ENCODE data around the gene AUTS2. TPM values are rescaled to one million over a fixed set of nuclear protein-coding genes. Genes with fewer than 3 reads are reported as not detected.

Gene AUTS2
- total and polyA plus RNA-seq, 2 experiments from 2014 or later = 32.0 to 91.0 TPM

- TF ChIP-seq, protein P1, sequence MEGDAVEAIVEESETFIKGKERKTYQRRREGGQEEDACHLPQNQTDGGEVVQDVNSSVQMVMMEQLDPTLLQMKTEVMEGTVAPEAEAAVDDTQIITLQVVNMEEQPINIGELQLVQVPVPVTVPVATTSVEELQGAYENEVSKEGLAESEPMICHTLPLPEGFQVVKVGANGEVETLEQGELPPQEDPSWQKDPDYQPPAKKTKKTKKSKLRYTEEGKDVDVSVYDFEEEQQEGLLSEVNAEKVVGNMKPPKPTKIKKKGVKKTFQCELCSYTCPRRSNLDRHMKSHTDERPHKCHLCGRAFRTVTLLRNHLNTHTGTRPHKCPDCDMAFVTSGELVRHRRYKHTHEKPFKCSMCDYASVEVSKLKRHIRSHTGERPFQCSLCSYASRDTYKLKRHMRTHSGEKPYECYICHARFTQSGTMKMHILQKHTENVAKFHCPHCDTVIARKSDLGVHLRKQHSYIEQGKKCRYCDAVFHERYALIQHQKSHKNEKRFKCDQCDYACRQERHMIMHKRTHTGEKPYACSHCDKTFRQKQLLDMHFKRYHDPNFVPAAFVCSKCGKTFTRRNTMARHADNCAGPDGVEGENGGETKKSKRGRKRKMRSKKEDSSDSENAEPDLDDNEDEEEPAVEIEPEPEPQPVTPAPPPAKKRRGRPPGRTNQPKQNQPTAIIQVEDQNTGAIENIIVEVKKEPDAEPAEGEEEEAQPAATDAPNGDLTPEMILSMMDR (conservative IDR thresholded peaks at IDR 0.05; ENCODE audit: low read depth in 2 of 2) = no peak
- no peak for TF ChIP-seq NANOG (IDR thresholded peaks at IDR 0.05; ENCODE audit: borderline replicate concordance)
- TF ChIP-seq ETS1 (IDR thresholded peaks at IDR 0.05) = no peak
These were observed 336.0 kb downstream of the AUTS2 start (continued) for GRCh38 chr7:69934144-69934903.

DNA sequence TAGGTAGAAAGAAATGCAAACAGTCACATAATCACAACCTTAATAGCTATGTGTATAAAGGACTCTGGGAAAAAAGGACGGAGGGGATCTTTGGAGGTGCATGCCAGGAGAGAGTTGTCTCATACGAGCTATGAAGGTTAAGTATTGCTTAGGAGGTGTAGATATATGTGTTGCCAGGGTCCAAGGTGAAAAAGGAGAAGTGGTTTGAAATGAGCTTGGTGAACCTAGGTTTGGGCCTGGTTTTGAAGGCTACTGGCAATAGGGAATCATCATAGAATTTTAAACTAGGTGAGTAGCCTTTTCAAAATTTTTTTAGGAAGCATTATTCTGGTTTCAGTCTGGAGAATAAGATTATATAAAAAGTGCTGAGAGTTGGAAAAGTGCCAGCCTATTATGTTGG is 336.8 kb downstream of the AUTS2 start:
- H3K27me3 Mint-ChIP-seq (ENCODE audit: insufficient read depth, low read depth, poor library complexity) = no peaks in the 10 kb centered on the region
- H3K4me1 Mint-ChIP-seq = no peaks in the 10 kb centered on the region; the same call in 2 of the 3 replicates
- TF ChIP-seq, protein P2, sequence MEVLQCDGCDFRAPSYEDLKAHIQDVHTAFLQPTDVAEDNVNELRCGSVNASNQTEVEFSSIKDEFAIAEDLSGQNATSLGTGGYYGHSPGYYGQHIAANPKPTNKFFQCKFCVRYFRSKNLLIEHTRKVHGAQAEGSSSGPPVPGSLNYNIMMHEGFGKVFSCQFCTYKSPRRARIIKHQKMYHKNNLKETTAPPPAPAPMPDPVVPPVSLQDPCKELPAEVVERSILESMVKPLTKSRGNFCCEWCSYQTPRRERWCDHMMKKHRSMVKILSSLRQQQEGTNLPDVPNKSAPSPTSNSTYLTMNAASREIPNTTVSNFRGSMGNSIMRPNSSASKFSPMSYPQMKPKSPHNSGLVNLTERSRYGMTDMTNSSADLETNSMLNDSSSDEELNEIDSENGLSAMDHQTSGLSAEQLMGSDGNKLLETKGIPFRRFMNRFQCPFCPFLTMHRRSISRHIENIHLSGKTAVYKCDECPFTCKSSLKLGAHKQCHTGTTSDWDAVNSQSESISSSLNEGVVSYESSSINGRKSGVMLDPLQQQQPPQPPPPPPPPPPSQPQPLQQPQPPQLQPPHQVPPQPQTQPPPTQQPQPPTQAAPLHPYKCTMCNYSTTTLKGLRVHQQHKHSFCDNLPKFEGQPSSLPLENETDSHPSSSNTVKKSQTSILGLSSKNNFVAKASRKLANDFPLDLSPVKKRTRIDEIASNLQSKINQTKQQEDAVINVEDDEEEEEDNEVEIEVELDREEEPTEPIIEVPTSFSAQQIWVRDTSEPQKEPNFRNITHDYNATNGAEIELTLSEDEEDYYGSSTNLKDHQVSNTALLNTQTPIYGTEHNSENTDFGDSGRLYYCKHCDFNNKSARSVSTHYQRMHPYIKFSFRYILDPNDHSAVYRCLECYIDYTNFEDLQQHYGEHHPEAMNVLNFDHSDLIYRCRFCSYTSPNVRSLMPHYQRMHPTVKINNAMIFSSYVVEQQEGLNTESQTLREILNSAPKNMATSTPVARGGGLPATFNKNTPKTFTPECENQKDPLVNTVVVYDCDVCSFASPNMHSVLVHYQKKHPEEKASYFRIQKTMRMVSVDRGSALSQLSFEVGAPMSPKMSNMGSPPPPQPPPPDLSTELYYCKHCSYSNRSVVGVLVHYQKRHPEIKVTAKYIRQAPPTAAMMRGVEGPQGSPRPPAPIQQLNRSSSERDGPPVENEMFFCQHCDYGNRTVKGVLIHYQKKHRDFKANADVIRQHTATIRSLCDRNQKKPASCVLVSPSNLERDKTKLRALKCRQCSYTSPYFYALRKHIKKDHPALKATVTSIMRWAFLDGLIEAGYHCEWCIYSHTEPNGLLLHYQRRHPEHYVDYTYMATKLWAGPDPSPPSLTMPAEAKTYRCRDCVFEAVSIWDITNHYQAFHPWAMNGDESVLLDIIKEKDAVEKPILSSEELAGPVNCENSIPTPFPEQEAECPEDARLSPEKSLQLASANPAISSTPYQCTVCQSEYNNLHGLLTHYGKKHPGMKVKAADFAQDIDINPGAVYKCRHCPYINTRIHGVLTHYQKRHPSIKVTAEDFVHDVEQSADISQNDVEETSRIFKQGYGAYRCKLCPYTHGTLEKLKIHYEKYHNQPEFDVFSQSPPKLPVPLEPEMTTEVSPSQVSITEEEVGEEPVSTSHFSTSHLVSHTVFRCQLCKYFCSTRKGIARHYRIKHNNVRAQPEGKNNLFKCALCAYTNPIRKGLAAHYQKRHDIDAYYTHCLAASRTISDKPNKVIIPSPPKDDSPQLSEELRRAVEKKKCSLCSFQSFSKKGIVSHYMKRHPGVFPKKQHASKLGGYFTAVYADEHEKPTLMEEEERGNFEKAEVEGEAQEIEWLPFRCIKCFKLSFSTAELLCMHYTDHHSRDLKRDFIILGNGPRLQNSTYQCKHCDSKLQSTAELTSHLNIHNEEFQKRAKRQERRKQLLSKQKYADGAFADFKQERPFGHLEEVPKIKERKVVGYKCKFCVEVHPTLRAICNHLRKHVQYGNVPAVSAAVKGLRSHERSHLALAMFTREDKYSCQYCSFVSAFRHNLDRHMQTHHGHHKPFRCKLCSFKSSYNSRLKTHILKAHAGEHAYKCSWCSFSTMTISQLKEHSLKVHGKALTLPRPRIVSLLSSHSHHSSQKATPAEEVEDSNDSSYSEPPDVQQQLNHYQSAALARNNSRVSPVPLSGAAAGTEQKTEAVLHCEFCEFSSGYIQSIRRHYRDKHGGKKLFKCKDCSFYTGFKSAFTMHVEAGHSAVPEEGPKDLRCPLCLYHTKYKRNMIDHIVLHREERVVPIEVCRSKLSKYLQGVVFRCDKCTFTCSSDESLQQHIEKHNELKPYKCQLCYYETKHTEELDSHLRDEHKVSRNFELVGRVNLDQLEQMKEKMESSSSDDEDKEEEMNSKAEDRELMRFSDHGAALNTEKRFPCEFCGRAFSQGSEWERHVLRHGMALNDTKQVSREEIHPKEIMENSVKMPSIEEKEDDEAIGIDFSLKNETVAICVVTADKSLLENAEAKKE (CRISPR knock-in tag; IDR thresholded peaks at IDR 0.05) = no peak
- TF ChIP-seq NANOG (IDR thresholded peaks at IDR 0.05; ENCODE audit: borderline replicate concordance) (no peak), EZH2phosphoT487 (IDR thresholded peaks at IDR 0.05; ENCODE audit: unreplicated experiment) (no peak), EZH2 (IDR thresholded peaks at IDR 0.05; ENCODE audit: low read depth, unreplicated experiment) (no peak), ZNF114 (CRISPR knock-in tag; IDR thresholded peaks at IDR 0.05) (no peak), POLR2AphosphoS5 (IDR thresholded peaks at IDR 0.05; ENCODE audit: low read depth) (no peak), STAT1 (IDR thresholded peaks at IDR 0.05; ENCODE audit: unreplicated experiment) (no peak)
- TF ChIP-seq, protein P1 (conservative IDR thresholded peaks at IDR 0.05; ENCODE audit: low read depth in 2 of 2) = no peak

More for the DNA sequence above, 336.8 kb downstream of the AUTS2 start:
- no peak overlapping the region for H3K27ac ChIP-seq (ENCODE audit: low read depth)
- no peaks in the 10 kb centered on the region for H3F3A ChIP-seq (replicated peaks; ENCODE audit: low read depth)
- no peak for ATAC-seq
- H3K9me3 Mint-ChIP-seq = no peaks in the 10 kb centered on the region
- H3K27ac Mint-ChIP-seq = no peak overlapping the region
- H3K27me3 ChIP-seq (ENCODE audit: insufficient read depth) = no peaks in the 10 kb centered on the region
- no peak for DNase-seq (ENCODE audit: low spot score)
- H3K4me3 ChIP-seq = no peak overlapping the region
- 0 out of 2 replicates have a peak, but pooled peaks cover 3% of the 10 kb centered on the region for H3K9me2 ChIP-seq (ENCODE audit: insufficient read depth)
- H3K79me2 ChIP-seq (replicated peaks; ENCODE audit: insufficient read depth) = no peaks in the 10 kb centered on the region
- no peaks in the 10 kb centered on the region for H3K4me1 ChIP-seq (ENCODE audit: insufficient read depth)
- no peaks in the 10 kb centered on the region for H3K36me3 ChIP-seq (ENCODE audit: insufficient read depth)
- no peak overlapping the region for H3K4me2 ChIP-seq
- H4K20me1 ChIP-seq (replicated peaks; ENCODE audit: insufficient read depth) = no peaks in the 10 kb centered on the region
- no peak overlapping the region for H3K4me3 Mint-ChIP-seq
- no peaks in the 10 kb centered on the region for H3K36me3 Mint-ChIP-seq (ENCODE audit: low read depth)
- H2AFZ ChIP-seq = no peak overlapping the region

Measured in GM23338 (cell line).